Ascending aorta (tissue), 2 donors: ENCODE measurements around the gene ZNF524. TPM values are rescaled to one million over a fixed set of nuclear protein-coding genes. Genes with fewer than 3 reads are reported as not detected.

Source experiments
- DNase-seq, 2 donors: peaks; one replicate each; pipeline ENCODE4 v3.0.0-alpha.2; 2019; ENCODE audit warnings: low spot score in 2 of 2
- H3K27ac ChIP-seq, 2 donors: fragments of 200-600 bp; sonication (generic); one replicate each; pipeline ENCODE4 v1.5.1; 2016 to 2017; ENCODE audit warnings: mild to moderate bottlenecking in 1 of 2
- H3K27me3 ChIP-seq: fragments of 200-600 bp; sonication (generic); one replicate; pipeline ENCODE4 v1.5.1; 2017
- H3K36me3 ChIP-seq, 2 donors: fragments of 200-600 bp; sonication (generic); one replicate each; pipeline ENCODE4 v1.5.1; 2016
- H3K4me1 ChIP-seq, 2 donors: fragments of 200-600 bp; sonication (generic); one replicate each; pipeline ENCODE4 v1.5.1; 2016 to 2017; ENCODE audit warnings: mild to moderate bottlenecking in 1 of 2
- H3K4me3 ChIP-seq, 2 donors: fragments of 200-600 bp; sonication (generic); one replicate each; pipeline ENCODE4 v1.5.1; 2016 to 2017; ENCODE audit warnings: mild to moderate bottlenecking in 1 of 2
- H3K9me3 ChIP-seq, 2 donors: fragments of 200-600 bp; sonication (generic); one replicate each; pipeline ENCODE4 v1.5.1; 2016
- intact Hi-C: fragments of 100-400 bp; cut with DNase I; formaldehyde crosslinking; loops from one replicate; pipeline ENCODE4 v1.15.1; 2023
- total RNA-seq: library from RNA; depleted of rRNA; stranded (reverse); fragments of >200 nt; gene quantifications from one replicate; pipeline ENCODE4 v1.1.0, GENCODE V29; 2016
- TF ChIP-seq, protein P1 (sequence below), 3 experiments: fragments of 200-600 bp in 2 of 3; fragments of 450-650 bp in 1 of 3; sonication (generic) in 2 of 3; IDR thresholded peaks; one replicate each; pipeline ENCODE4 v1.5.1; 2016 to 2019; ENCODE audit warnings: antibody characterized with exemption in 3 of 3, mild to moderate bottlenecking in 1 of 3, moderate library complexity in 1 of 3

Gene ZNF524
- total RNA-seq, 1 donor from 2014 or later: 28.6 TPM

DNA sequence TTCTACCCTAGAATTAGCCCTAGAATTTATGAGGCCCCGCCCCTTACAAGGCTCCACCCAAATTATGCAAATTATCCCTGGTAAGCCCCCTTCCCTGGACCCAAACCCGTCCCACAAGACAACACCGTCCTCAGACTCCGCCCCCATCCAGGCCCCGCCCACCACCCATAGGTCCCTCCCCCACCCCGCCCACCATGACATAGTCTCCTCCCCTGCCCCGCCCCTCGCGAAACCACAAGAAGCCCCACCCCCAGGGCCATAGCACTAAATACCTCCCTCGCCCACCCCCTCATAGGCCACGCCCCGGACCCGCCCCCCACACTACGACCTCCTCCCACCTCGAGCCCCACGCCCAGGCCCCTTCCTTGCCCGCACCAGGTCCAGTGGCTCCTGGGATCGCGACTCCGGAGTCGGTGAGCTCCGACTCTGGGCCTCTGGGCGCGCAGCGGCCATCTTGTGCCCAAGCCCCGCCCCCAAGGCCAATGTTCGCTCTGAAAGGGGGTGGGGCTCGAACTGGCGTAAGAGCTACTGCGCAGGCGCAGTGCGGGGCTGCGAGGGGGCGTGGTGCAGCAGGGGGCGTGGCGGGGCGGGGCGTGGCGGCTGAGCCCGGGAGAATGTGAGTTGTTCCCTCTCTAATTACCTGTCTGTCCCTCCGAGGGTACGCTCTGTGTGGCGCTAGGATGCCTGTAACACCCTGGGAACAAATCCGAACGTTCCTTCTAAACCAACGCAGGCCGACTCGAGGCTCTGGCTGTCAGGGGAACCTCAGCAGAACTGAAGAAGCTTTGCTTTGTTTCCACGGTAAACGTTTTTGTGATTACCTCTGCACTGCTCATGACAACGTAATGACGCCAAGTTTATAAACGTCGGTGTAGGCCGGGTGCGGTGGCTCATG, 24.3 kb downstream of the ZNF524 start, which contains the start of gene ZNF784:
Gene ZNF784, minus strand, starts transcription at position 458 of the 895 bp plus-strand sequence. Its CDS starts 5 bp downstream, at position 453.
- intact Hi-C loops: loop anchor here (1.0 to 5.0 kb wide), 6 partner anchors 19 to 162 kb away; partner anchors contain the start of genes C19orf85, FIZ1, ISOC2 and U2AF2
- TF ChIP-seq, protein P1, sequence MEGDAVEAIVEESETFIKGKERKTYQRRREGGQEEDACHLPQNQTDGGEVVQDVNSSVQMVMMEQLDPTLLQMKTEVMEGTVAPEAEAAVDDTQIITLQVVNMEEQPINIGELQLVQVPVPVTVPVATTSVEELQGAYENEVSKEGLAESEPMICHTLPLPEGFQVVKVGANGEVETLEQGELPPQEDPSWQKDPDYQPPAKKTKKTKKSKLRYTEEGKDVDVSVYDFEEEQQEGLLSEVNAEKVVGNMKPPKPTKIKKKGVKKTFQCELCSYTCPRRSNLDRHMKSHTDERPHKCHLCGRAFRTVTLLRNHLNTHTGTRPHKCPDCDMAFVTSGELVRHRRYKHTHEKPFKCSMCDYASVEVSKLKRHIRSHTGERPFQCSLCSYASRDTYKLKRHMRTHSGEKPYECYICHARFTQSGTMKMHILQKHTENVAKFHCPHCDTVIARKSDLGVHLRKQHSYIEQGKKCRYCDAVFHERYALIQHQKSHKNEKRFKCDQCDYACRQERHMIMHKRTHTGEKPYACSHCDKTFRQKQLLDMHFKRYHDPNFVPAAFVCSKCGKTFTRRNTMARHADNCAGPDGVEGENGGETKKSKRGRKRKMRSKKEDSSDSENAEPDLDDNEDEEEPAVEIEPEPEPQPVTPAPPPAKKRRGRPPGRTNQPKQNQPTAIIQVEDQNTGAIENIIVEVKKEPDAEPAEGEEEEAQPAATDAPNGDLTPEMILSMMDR (IDR thresholded peaks at IDR 0.05): no peak
- Histone ChIP-seq H3K9me3 (no peaks in the 10 kb centered on the region), H3K27me3 (no peaks in the 10 kb centered on the region), H3K4me1 (peaks cover 0 to 5% of the 10 kb centered on the region in 2 donors), H3K36me3 (peaks cover 3 to 12% of the 10 kb centered on the region in 2 donors), H3K4me3 (peak within 1 kb of the TSS; percentile 60 to 73), H3K27ac (peak within 1 kb of the TSS; percentile 96 to 97)
- peak; percentile 67 to 95 for DNase-seq

DNA sequence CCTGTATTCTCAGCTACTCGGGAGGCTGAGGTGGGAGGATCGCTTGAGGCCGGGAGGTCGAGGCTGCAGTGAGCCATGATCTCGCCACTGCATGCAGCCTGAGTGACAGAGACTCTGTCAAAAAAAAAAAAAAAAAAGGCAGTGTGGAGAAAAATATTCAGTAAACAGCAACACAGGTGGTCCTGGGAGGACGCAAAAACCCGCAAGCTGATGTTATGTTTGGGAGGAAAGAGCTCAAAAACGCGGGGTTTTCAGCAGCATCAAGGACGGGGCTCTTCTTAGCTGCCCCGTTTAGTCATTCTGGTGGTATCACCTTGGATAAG, 24.9 kb downstream of the ZNF524 start:
- peak overlapping the region; percentile 96 to 97 for H3K27ac ChIP-seq
- no peaks in the 10 kb centered on the region for H3K27me3 ChIP-seq

DNA sequence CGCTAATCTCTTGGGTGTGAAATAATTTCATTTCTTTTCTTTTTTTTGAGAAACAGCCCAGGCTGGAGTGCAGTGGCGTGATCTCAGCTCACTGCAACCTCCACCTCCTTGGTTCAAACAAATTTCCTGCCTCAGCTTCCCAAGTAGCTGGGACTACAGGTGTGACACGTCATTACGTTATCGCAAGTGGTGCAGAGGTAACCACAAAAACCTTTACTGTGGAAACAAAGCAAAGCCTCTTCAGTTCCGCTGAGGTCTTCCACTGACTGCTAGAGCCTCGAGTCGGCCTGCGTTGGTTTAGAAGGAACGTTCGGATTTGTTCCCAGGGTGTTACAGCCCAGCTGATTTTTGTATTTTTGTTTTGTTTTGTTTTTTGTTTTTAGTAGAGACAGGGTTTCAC, 26.3 kb downstream of the ZNF524 start:
- TF ChIP-seq, protein P1 (IDR thresholded peaks at IDR 0.05): no peak
- intact Hi-C loops: no loop called here

More for the DNA sequence above, 24.9 kb downstream of the ZNF524 start:
- Histone ChIP-seq H3K4me3 (peak overlapping the region; percentile 60 to 73), H3K9me3 (no peaks in the 10 kb centered on the region), H3K4me1 (peaks cover 0 to 5% of the 10 kb centered on the region in 2 donors), H3K36me3 (peaks cover 3 to 12% of the 10 kb centered on the region in 2 donors)
- intact Hi-C loops: loop anchor here (2.0 kb wide), 3 partner anchors 30 to 108 kb away; partner anchors contain the start of genes U2AF2 and ZNF579
- DNase-seq: no peak
- TF ChIP-seq, protein P1 (IDR thresholded peaks at IDR 0.05): no peak

DNA sequence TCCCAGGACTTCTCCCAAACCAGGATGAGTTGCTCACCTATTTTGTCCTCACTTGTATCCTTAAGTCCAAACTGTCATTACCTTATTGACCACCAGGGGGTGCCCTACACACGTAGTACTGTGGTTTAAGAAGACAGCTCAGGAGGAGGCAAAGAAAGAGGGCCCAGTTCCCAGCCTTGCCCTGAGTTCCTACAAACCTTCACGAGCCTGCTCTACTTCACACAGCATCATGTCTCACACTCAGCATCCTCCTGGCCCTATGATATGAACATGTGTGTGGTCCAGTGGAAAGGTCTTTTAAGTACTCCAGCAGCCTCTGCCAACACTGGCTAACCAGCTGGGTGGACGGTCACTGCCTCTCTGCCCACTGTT, 32.4 kb downstream of the ZNF524 start:
- Histone ChIP-seq H3K9me3 (no peaks in the 10 kb centered on the region), H3K4me1 (peaks cover 11 to 19% of the 10 kb centered on the region in 2 donors), H3K36me3 (no peaks in the 10 kb centered on the region), H3K27me3 (no peaks in the 10 kb centered on the region), H3K27ac (peak overlapping the region in 1 of 2 donors; percentile 44), H3K4me3 (no peak overlapping the region)
- DNase-seq: peak; percentile 59 to 98
- TF ChIP-seq, protein P1 (IDR thresholded peaks at IDR 0.05): peak; percentile 82 to 90 (median 83)
- intact Hi-C loops: loop anchor here (1.0 to 2.0 kb wide), 2 partner anchors 21 to 116 kb away; no protein-coding TSS in a partner anchor

More for the DNA sequence above, 26.3 kb downstream of the ZNF524 start:
- Histone ChIP-seq H3K27me3 (no peaks in the 10 kb centered on the region), H3K27ac (no peak overlapping the region), H3K4me1 (peaks cover 0 to 5% of the 10 kb centered on the region in 2 donors), H3K36me3 (peaks cover under 1 to 12% of the 10 kb centered on the region in 2 donors), H3K4me3 (no peak overlapping the region), H3K9me3 (no peaks in the 10 kb centered on the region)
- DNase-seq: no peak

DNA sequence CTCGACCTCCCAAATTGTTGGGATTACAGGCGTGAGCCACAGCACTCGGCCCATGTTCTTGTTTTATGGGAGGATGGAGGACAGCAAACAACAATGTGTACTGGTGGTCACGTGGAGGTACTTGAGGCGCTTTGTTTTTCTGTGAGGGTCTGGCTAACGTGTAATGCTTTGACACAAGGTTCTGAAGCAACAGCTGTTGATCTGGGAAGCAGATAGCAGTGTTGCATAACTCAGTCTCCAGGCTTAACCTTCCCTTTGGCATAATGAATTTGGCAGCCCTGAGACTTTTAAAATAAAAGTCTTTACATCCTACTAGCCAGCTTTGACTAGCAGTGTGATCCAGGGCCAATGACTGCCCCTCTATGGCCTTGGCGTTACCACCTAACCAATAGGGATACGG, 33.8 kb downstream of the ZNF524 start:
- intact Hi-C loops: loop anchor here (2.0 kb wide), 2 partner anchors 53 to 117 kb away; partner anchors contain the start of gene ZNF579
- Histone ChIP-seq H3K27me3 (no peaks in the 10 kb centered on the region), H3K4me1 (peaks cover 11 to 29% of the 10 kb centered on the region in 2 donors), H3K9me3 (no peaks in the 10 kb centered on the region), H3K27ac (peak overlapping the region; percentile 98 to 100), H3K36me3 (no peaks in the 10 kb centered on the region), H3K4me3 (peak overlapping the region in 1 of 2 donors; percentile 92)
- TF ChIP-seq, protein P1 (IDR thresholded peaks at IDR 0.05): no peak
- no peak for DNase-seq
